Right renal cortex interstitium (tissue), 3 donors: Measurements from ENCODE around the gene PMF1. TPM values are rescaled to one million over a fixed set of nuclear protein-coding genes. Genes with fewer than 3 reads are reported as not detected.

ENCODE experiments used
- DNase-seq, 3 donors: peaks; one replicate each; pipeline ENCODE4 v3.0.0-alpha.2; 2013; ENCODE audit warnings: low read depth in 3 of 3, low spot score in 2 of 3
- polyA plus RNA-seq, 3 donors: library from polyadenylated mRNA; unstranded; fragments of 120-200 nt; gene quantifications; one replicate each; pipeline ENCODE4 v1.2.1, GENCODE V29; 2013; ENCODE audit not compliant: insufficient read length in 3 of 3

Gene PMF1
- polyA plus RNA-seq, 3 donors, result 77.2 to 85.1 (median 81.0) TPM

GRCh38 chr1:156262461-156263287 is 49.9 kb downstream of the PMF1 start:
- no peak for DNase-seq

GRCh38 chr1:156263288-156263655 is 50.5 kb downstream of the PMF1 start:
- DNase-seq, result no peak

- DNase-seq, result no peak
Measured at GRCh38 chr1:156266051-156266450, 53.2 kb downstream of the PMF1 start.

- DNase-seq, result no peak
Measured at GRCh38 chr1:156268336-156268735, 55.5 kb downstream of the PMF1 start.

- no peak for DNase-seq
Measured at GRCh38 chr1:156270314-156270713, 57.5 kb downstream of the PMF1 start.

DNA sequence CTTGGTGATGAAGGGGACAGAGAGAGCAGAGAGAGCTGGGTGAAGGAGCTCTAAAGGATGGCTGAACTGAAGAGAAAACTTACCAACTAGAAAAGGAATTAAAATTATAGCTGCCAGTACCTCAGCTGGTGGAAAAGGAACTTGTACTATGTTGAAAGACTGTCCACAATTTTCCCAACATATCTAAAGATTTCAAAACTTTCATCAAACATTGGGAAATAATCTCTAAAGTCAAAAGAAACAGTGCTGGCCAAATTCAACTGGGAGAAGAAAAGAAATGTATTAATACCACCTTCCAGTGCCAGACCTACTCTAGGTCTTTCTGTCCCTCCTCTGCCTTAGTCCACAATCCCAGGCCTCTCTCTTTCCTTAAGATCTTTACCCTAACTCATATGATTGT is 63.7 kb downstream of the PMF1 start:
- no peak for DNase-seq

- DNase-seq, result no peak
Measured at GRCh38 chr1:156276966-156277381, 64.2 kb downstream of the PMF1 start.

DNA sequence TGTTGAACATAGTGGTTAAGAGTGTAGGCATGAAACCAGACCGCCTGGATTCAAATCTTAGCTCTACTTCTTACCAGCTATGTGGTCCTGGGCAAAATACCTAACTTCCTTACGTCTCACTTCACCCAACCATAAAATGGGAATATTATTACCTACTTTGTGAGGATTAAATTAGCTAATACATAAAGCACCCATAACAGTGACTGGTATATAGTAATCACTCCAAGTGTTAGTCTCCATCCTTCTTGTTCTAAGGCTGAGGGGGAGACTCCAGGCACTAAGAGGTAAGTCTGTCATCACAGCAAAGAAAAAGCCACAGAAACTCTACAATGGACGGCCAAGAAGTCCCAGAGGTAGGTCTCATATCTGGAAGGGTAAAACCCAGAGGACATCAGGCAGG is 67.0 kb downstream of the PMF1 start:
- no peak for DNase-seq

GRCh38 chr1:156281281-156281680 is 68.5 kb downstream of the PMF1 start:
- DNase-seq, result no peak

DNA sequence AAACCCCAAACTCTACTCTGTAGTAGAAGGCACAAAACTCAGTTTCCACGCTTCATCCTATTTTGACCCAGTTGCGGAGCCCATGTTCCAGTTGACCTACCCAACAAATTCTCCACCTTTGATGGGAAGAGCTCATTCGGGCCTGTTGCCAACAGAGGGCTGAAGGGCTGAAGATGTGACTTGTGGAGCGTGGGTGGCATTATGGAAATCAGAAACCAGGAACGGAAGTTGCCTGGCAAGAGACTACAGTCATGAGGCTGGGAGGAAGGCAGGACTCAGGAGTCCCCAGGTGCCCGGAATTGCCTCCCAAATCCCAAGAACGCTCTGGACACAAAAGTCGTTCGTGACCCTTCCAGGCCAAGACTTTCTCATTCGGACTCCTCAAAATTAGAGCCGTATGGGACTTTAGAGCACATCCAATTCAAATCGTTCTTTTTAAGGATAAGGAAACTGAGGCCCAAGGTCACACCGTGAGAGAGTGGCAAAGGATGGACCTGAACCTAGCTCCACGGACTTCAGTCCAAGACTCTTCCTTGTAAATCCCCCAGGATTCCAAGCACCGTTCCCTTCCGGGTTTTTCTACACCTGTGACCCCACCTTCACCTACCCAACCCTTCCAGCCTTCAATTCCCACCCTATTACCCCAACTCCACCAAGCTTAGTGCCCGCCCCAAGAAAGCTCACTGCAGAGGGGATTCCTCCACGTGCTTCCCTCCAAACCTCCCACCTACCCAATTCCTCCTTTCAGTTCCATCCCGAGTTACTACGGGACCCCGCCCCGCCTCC is 69.1 kb downstream of the PMF1 start:
- no peak for DNase-seq

DNA sequence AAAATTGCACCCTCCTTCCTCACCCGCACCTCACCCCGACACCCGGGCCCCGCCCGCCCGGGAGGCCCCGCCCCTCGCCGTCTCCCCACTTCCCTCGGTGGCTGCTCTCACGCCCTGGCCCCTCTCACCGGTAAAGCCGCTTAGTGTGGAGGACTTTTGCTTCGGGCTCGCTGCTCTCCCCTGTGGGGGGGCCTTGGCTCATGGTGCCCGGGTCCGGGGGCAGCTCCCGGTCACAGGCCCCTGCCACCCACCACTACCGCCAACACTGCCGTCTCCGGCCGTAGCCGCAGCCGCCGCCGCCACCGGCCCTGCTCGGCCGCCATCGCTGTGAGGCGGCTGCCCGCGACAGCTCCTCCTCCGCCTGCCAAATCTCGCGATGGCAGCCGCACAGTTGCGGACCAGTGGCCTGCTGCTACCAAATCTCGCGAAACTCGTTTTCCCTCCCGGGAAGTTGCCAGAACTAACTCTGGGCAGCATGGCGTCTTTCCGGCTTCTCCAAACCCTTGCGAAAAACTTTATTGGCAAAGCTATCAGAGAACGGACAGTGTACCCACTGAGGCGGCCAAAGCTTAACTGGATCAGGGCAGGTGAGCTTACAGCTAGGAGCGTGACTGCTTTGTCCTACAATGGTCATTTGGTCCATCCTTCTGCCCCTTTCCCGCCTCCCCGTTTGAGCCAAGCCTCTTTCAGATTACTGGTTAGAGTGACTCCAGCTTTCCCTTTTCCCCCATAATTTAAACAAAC is 69.8 kb downstream of the PMF1 start, which contains the start of gene SMG5:
Gene SMG5, minus strand, starts transcription at position 347 of the 744 bp plus-strand sequence. Its CDS starts 145 bp downstream, at position 202.
- DNase-seq, result peak; percentile 94 to 98 (median 98)

DNA sequence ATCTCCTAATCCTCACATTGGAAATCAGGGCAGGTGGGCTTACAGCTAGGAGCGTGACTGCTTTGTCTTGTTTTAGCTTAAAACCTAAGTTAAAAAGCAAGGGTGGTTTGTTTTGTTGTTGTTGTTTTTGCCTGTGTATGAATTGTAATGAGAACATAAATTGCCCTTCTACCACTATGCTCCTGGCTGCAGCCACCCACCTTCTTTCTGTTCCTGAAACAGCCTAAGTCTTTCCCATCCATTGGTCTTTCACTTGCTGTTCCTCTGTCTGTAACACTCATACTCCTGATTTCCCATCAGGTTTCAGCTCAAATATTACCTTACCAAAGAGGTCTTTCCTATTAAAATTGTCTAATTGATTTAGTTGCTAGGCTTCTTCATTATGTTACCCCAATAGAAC is 70.7 kb downstream of the PMF1 start:
- no peak for DNase-seq

- DNase-seq, result no peak
Measured at GRCh38 chr1:156284112-156284511, 71.3 kb downstream of the PMF1 start, which contains the start of gene TMEM79. TSS of gene TMEM79 (plus strand) at chr1:156284325. CDS start at chr1:156285227, 902 bp downstream.

DNA sequence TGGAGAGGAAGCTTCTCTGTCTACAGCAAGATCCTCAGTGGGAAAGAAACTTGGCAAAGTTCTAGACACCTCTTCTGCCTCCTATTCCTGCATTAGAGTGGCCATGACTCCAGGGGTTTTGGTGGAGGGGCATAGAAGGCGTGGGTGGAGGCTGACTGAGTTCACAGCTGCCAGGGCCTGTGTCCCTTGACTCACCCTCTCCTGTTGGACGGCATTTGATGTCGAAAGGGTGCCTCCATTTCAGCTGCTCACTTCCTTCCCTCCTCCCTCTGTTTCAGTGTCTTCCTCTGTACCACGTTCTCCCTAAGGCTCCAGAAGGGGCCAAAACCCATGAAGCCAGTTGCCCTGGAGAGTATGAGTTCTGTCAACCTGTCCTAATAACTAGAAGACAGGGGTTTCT is 72.0 kb downstream of the PMF1 start:
- no peak for DNase-seq

- DNase-seq, result no peak
Measured at GRCh38 chr1:156285437-156285836, 72.6 kb downstream of the PMF1 start.

- DNase-seq, result no peak
Measured at GRCh38 chr1:156286061-156286460, 73.3 kb downstream of the PMF1 start.

Other genes starting within 250 kb of the PMF1 start
- gene ARHGEF2, start 234.5 kb upstream of the PMF1 start, polyA plus RNA-seq, result 10 to 100 TPM; 73.8 to 82.2 (median 79.5) TPM
- gene SSR2, start 192.1 kb upstream of the PMF1 start, polyA plus RNA-seq, result 100 to 1,000 TPM; 425 to 439 (median 435) TPM
- 10 to 100 TPM; 47.6 to 53.0 (median 49.8) TPM for gene UBQLN4, start 159.2 kb upstream of the PMF1 start, polyA plus RNA-seq
- gene LAMTOR2, start 158.2 kb upstream of the PMF1 start, polyA plus RNA-seq, result 10 to 100 TPM; 52.4 to 58.7 (median 55.7) TPM
- 10 to 100 TPM; 48.2 to 62.7 (median 54.4) TPM for gene RAB25, start 151.8 kb upstream of the PMF1 start, polyA plus RNA-seq
- 10 to 100 TPM; 42.6 to 44.5 (median 44.2) TPM for gene MEX3A, start 130.5 kb upstream of the PMF1 start, polyA plus RNA-seq
- gene LMNA, start 98.3 kb upstream of the PMF1 start, polyA plus RNA-seq, result 10 to 100 TPM; 71.7 to 83.8 (median 82.5) TPM
- gene SEMA4A, start 59.4 kb upstream of the PMF1 start, polyA plus RNA-seq, result 10 to 100 TPM; 14.8 to 19.9 (median 18.3) TPM
- 10 to 100 TPM; 28.8 to 31.0 (median 30.0) TPM for gene SLC25A44, start 18.9 kb upstream of the PMF1 start, polyA plus RNA-seq
- gene BGLAP, start 29.2 kb downstream of the PMF1 start, polyA plus RNA-seq, result 1 to 10 TPM; 1.1 to 1.5 (median 1.3) TPM
- gene PAQR6, start 35.0 kb downstream of the PMF1 start, polyA plus RNA-seq, result 1 to 10 TPM; 3.0 to 4.4 (median 3.0) TPM
- 10 to 100 TPM; 55.0 to 58.3 (median 57.6) TPM for gene SMG5, start 69.8 kb downstream of the PMF1 start, polyA plus RNA-seq
- 1 to 10 TPM; 4.1 to 4.8 (median 4.8) TPM for gene TMEM79, start 71.3 kb downstream of the PMF1 start, polyA plus RNA-seq
- gene GLMP, start 82.7 kb downstream of the PMF1 start, polyA plus RNA-seq, result 10 to 100 TPM; 48.9 to 55.1 (median 54.5) TPM
- gene VHLL, start 86.3 kb downstream of the PMF1 start, polyA plus RNA-seq, result not detected
- gene CCT3, start 125.3 kb downstream of the PMF1 start, polyA plus RNA-seq, result 100 to 1,000 TPM; 386 to 411 (median 410) TPM
- gene TSACC, start 125.5 kb downstream of the PMF1 start, polyA plus RNA-seq, result under 1 TPM; 0.50 to 0.83 (median 0.69) TPM
- gene RHBG, start 156.2 kb downstream of the PMF1 start, polyA plus RNA-seq, result 10 to 100 TPM in 2 of 3 donors, 1 to 10 TPM in 1; 8.7 to 12.3 (median 10.7) TPM